ENCODE measurements around the gene SNX13.

DNA sequence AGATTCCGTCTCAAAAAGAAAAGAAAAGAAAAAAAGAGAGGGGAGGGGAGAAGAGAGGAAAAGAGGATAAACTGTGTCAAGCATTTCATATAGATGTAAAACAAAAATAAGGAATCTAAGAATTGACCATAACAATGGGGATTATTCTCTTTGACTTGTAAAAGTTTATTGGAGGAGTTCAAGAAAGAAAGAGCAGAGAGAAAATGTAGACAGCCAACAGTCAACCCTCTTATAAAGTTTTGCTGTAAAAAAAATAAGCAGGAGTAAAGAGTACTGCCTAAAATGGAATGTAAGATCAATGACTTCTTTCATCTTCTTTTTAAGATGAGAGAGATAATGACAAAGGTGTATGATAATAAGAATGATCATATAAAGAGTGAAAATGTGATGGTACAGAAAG, 87.9 kb downstream of the SNX13 start:
- TF ChIP-seq JUNB (IDR thresholded peaks at IDR 0.05; ENCODE audit: unreplicated experiment) (no peak), POLR2AphosphoS5 (IDR thresholded peaks at IDR 0.05; ENCODE audit: low read depth) (no peak), CREB1 (CRISPR knock-in tag; IDR thresholded peaks at IDR 0.05; ENCODE audit: low read depth) (no peak), EZH2phosphoT487 (IDR thresholded peaks at IDR 0.05; ENCODE audit: unreplicated experiment) (no peak)
- TF ChIP-seq, protein P1, sequence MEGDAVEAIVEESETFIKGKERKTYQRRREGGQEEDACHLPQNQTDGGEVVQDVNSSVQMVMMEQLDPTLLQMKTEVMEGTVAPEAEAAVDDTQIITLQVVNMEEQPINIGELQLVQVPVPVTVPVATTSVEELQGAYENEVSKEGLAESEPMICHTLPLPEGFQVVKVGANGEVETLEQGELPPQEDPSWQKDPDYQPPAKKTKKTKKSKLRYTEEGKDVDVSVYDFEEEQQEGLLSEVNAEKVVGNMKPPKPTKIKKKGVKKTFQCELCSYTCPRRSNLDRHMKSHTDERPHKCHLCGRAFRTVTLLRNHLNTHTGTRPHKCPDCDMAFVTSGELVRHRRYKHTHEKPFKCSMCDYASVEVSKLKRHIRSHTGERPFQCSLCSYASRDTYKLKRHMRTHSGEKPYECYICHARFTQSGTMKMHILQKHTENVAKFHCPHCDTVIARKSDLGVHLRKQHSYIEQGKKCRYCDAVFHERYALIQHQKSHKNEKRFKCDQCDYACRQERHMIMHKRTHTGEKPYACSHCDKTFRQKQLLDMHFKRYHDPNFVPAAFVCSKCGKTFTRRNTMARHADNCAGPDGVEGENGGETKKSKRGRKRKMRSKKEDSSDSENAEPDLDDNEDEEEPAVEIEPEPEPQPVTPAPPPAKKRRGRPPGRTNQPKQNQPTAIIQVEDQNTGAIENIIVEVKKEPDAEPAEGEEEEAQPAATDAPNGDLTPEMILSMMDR (conservative IDR thresholded peaks at IDR 0.05; ENCODE audit: low read depth in 2 of 2) = no peak

Data from GM23338 (cell line).